ENCODE results near the gene COL6A2. TPM values are rescaled to one million over a fixed set of nuclear protein-coding genes. Genes with fewer than 3 reads are reported as not detected.

COL6A2 gene
- total RNA-seq, 1 experiment from 2014 or later = 87.0 TPM

DNA sequence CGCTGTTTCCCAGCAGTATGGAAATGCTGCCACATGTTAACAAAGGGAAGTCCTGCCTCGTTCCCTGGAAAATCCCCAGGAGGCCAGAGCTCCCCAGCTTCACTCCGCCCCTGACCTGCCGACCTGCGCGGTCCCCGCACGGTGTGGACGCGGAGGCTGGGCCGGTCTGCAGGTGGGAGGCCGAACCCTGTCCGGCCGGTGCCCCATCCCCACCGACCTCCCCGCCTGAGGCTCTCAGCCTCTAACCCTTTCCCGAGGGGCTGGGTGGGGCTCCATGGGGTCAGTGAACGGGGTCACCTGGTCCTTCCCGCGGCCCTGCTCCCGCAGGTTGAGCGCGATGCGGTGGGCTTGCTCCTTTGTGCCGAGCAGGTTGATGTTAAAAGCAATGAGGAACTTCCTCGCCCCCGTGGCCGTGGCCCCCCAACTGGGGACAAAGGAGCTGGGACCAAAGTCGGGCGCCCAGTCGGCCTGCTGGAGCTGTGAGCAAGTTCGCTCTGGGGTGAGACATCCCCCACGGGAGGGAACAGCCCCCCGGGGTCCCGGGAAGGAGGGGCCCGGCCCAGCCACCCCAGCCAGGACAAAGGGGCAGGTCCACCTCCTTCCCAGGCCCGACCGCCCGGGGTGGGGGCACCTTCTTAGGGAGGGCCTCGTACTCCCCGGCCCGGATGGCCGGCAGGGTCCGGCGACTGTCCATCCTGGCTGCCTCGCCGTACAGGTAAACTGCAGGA lies 53.5 kb downstream of the COL6A2 start (continued):
- TF ChIP-seq SIN3A (IDR thresholded peaks at IDR 0.05; ENCODE audit: low read depth) (no peak), RAD21 (IDR thresholded peaks at IDR 0.05; ENCODE audit: low read depth) (no peak)

- Histone ChIP-seq H3K9ac (ENCODE audit: low read length) (no peak overlapping the region), H3K9me3 (ENCODE audit: control insufficient read depth in 1 of 2, insufficient read depth in 1 of 2, low read depth in 1 of 2, low read length in 2 of 2) (no peaks in the 10 kb centered on the region), H3K4me1 (ENCODE audit: control insufficient read depth in 1 of 2, insufficient read depth in 2 of 2, low read length in 2 of 2) (peaks cover 7 to 9% of the 10 kb centered on the region in 2 experiments; a peak in 3 of 4 replicates), H2AFZ (ENCODE audit: low read depth, low read length, poor library complexity, severe bottlenecking) (no peak overlapping the region), H3K27ac (ENCODE audit: low read depth, low read length) (no peak overlapping the region), H4K20me1 (ENCODE audit: insufficient read depth) (no peaks in the 10 kb centered on the region), H3K4me2 (ENCODE audit: low read length) (no peak overlapping the region), H3K9me2 (ENCODE audit: insufficient read depth) (no peaks in the 10 kb centered on the region), H3K36me3 (ENCODE audit: control insufficient read depth in 1 of 2, insufficient read depth in 2 of 2, low read length in 2 of 2) (no peaks in the 10 kb centered on the region), H3K4me3 (replicated peaks in 1 of 2; ENCODE audit: low read depth in 1 of 2, low read length in 2 of 2) (no peak overlapping the region), H3K27me3 (ENCODE audit: insufficient read depth, low read length) (no peaks in the 10 kb centered on the region), H3K79me2 (ENCODE audit: insufficient read depth, low read length) (no peaks in the 10 kb centered on the region)
- CTCF ChIA-PET = interaction anchor here (0.9 to 1.4 kb wide), 7 partner anchors 9 to 488 kb away, joined by 3 to 18 read pairs (median 5); no protein-coding TSS in a partner anchor
- no TSS peak for BruUV-seq (replicated peaks)
- POLR2A ChIA-PET = interaction anchor here (1.2 kb wide), 1 partner anchor 9 kb away, joined by 5 read pairs; no protein-coding TSS in a partner anchor
- intact Hi-C loops (cut with micrococcal nuclease) = no loop called here
- RAD21 ChIA-PET (ENCODE audit: low non-redundant PET in 1 of 2, low total read pairs in 2 of 2, uncharacterized antibody in 2 of 2, unreplicated experiment in 2 of 2) = no interaction called here
- ATAC-seq = no peak
- DNase-seq (ENCODE audit: low read depth, low spot score) = no peak
- no peak for TF ChIP-seq ELF1 (IDR thresholded peaks at IDR 0.05; ENCODE audit: borderline replicate concordance, low read depth)
- TF ChIP-seq POLR2A (IDR thresholded peaks at IDR 0.05; ENCODE audit: borderline replicate concordance, extremely low read depth, insufficient read depth, insufficient read length) = no peak
- TF ChIP-seq, protein P1, sequence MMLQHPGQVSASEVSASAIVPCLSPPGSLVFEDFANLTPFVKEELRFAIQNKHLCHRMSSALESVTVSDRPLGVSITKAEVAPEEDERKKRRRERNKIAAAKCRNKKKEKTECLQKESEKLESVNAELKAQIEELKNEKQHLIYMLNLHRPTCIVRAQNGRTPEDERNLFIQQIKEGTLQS (IDR thresholded peaks at IDR 0.05) = no peak
- no peak for TF ChIP-seq YY1 (IDR thresholded peaks at IDR 0.05; ENCODE audit: extremely low read depth, insufficient replicate concordance, low read depth, low read length)
- TF ChIP-seq CBX3 (IDR thresholded peaks at IDR 0.05; ENCODE audit: low read depth) = no peak
- TF ChIP-seq, protein P2, sequence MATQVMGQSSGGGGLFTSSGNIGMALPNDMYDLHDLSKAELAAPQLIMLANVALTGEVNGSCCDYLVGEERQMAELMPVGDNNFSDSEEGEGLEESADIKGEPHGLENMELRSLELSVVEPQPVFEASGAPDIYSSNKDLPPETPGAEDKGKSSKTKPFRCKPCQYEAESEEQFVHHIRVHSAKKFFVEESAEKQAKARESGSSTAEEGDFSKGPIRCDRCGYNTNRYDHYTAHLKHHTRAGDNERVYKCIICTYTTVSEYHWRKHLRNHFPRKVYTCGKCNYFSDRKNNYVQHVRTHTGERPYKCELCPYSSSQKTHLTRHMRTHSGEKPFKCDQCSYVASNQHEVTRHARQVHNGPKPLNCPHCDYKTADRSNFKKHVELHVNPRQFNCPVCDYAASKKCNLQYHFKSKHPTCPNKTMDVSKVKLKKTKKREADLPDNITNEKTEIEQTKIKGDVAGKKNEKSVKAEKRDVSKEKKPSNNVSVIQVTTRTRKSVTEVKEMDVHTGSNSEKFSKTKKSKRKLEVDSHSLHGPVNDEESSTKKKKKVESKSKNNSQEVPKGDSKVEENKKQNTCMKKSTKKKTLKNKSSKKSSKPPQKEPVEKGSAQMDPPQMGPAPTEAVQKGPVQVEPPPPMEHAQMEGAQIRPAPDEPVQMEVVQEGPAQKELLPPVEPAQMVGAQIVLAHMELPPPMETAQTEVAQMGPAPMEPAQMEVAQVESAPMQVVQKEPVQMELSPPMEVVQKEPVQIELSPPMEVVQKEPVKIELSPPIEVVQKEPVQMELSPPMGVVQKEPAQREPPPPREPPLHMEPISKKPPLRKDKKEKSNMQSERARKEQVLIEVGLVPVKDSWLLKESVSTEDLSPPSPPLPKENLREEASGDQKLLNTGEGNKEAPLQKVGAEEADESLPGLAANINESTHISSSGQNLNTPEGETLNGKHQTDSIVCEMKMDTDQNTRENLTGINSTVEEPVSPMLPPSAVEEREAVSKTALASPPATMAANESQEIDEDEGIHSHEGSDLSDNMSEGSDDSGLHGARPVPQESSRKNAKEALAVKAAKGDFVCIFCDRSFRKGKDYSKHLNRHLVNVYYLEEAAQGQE (IDR thresholded peaks at IDR 0.05; ENCODE audit: low read depth) = no peak
- no peak for TF ChIP-seq ZNF274 (IDR thresholded peaks at IDR 0.05; ENCODE audit: low read depth, low read length)
- TF ChIP-seq, protein P3, sequence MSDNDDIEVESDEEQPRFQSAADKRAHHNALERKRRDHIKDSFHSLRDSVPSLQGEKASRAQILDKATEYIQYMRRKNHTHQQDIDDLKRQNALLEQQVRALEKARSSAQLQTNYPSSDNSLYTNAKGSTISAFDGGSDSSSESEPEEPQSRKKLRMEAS (IDR thresholded peaks at IDR 0.05) = no peak
- no peak for TF ChIP-seq EZH2 (IDR thresholded peaks at IDR 0.05)
- no peak for TF ChIP-seq SP1 (IDR thresholded peaks at IDR 0.05; ENCODE audit: low read depth)
- TF ChIP-seq, protein P4, sequence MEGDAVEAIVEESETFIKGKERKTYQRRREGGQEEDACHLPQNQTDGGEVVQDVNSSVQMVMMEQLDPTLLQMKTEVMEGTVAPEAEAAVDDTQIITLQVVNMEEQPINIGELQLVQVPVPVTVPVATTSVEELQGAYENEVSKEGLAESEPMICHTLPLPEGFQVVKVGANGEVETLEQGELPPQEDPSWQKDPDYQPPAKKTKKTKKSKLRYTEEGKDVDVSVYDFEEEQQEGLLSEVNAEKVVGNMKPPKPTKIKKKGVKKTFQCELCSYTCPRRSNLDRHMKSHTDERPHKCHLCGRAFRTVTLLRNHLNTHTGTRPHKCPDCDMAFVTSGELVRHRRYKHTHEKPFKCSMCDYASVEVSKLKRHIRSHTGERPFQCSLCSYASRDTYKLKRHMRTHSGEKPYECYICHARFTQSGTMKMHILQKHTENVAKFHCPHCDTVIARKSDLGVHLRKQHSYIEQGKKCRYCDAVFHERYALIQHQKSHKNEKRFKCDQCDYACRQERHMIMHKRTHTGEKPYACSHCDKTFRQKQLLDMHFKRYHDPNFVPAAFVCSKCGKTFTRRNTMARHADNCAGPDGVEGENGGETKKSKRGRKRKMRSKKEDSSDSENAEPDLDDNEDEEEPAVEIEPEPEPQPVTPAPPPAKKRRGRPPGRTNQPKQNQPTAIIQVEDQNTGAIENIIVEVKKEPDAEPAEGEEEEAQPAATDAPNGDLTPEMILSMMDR (IDR thresholded peaks at IDR 0.05 in 2 of 3, conservative IDR thresholded peaks at IDR 0.05 in 1 of 3; ENCODE audit: borderline replicate concordance in 1 of 3, insufficient read depth in 1 of 3, low read depth in 2 of 3, low read length in 2 of 3) = no peak
- no peak for TF ChIP-seq EGR1 (IDR thresholded peaks at IDR 0.05; ENCODE audit: low read depth)
- TF ChIP-seq SRF (IDR thresholded peaks at IDR 0.05; ENCODE audit: low read depth) = no peak
- TF ChIP-seq ZFX (IDR thresholded peaks at IDR 0.05) = no peak
Observed at GRCh38 chr21:46151989-46152926, 54.3 kb downstream of the COL6A2 start.

All from HCT116 (cell line).